ENCODE measurements around the gene EFNA5.

Gene EFNA5

DNA sequence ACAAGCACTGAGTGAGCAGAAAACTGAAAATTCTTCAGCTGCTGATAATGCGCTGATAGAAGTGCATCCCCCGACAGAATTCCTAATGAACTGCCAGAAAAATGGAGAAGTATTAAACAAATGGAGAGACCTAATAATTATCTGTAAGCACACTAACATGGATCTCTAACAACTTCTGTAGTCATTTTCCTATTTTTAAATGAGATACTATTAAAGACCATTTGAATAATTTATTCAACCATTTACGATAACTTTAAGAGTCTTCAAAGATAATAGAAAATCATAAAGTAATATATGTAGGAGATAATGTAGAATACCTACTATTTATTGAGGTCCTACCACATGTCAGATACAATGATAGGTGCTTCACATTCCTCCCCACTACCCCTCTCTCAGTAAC is 72.9 kb downstream of the EFNA5 start:
- Histone ChIP-seq H3K27ac (ENCODE audit: extremely low read depth, low read depth, low read length) (no peak overlapping the region), H3K9me3 (ENCODE audit: control insufficient read depth, insufficient read depth, low read depth, low read length) (no peaks in the 10 kb centered on the region), H3K4me3 (ENCODE audit: low read depth, low read length) (no peak overlapping the region), H3K4me1 (ENCODE audit: control insufficient read depth, insufficient read depth, low read length) (peaks cover 27% of the 10 kb centered on the region), H3K36me3 (ENCODE audit: control insufficient read depth in 2 of 2, insufficient read depth in 1 of 2, low read length in 2 of 2) (no peaks in the 10 kb centered on the region)
- TF ChIP-seq ZNF768 (tag by site-specific recombination; IDR thresholded peaks at IDR 0.05) (no peak), GLIS2 (tag by site-specific recombination; IDR thresholded peaks at IDR 0.05) (no peak), ZNF664 (tag by site-specific recombination; IDR thresholded peaks at IDR 0.05) (peak; percentile 94)
- ChIA-PET POLR2A (no interaction called here), CTCF (no interaction called here)

DNA sequence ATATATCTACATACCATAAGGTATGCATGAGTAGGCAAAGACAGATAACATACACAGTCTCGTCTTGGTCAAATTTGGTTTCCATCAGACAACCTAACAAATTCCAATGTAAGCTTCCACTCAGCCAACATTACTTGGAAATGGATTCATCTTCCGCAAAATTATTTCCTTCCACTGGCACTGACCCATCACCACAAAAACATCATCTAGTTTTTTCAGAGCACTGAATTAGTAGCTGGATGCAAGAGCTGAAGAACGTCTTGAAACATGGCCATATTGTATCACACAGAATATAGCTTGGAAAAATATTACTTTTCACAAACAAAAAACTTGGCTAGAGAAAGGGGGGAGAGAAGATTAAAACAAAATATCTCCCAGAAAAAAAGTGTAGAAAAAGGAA is 73.5 kb downstream of the EFNA5 start:
- Histone ChIP-seq H3K9me3 (ENCODE audit: control insufficient read depth, insufficient read depth, low read depth, low read length) (no peaks in the 10 kb centered on the region), H3K4me3 (ENCODE audit: low read depth, low read length) (no peak overlapping the region), H3K36me3 (ENCODE audit: control insufficient read depth in 2 of 2, insufficient read depth in 1 of 2, low read length in 2 of 2) (no peaks in the 10 kb centered on the region), H3K27ac (ENCODE audit: extremely low read depth, low read depth, low read length) (no peak overlapping the region), H3K4me1 (ENCODE audit: control insufficient read depth, insufficient read depth, low read length) (peaks cover 27% of the 10 kb centered on the region)
- POLR2A ChIA-PET = no interaction called here
- TF ChIP-seq ZNF658 (tag by site-specific recombination; IDR thresholded peaks at IDR 0.05) (no peak), REPIN1 (tag by site-specific recombination; IDR thresholded peaks at IDR 0.05; ENCODE audit: low read depth) (no peak), ZNF302 (tag by site-specific recombination; IDR thresholded peaks at IDR 0.05; ENCODE audit: low read depth) (no peak), KLF17 (tag by site-specific recombination; IDR thresholded peaks at IDR 0.05) (no peak), YY2 (tag by site-specific recombination; IDR thresholded peaks at IDR 0.05) (no peak), SALL2 (tag by site-specific recombination; IDR thresholded peaks at IDR 0.05; ENCODE audit: borderline replicate concordance) (no peak), ZNF449 (tag by site-specific recombination; IDR thresholded peaks at IDR 0.05) (no peak), ZNF221 (tag by site-specific recombination; IDR thresholded peaks at IDR 0.05; ENCODE audit: borderline replicate concordance) (no peak), ZNF555 (tag by site-specific recombination; conservative IDR thresholded peaks at IDR 0.05) (no peak), BCL11A (tag by site-specific recombination; IDR thresholded peaks at IDR 0.05; ENCODE audit: low read depth) (no peak), SP3 (tag by site-specific recombination; IDR thresholded peaks at IDR 0.05) (no peak)
- TF ChIP-seq, protein P1, sequence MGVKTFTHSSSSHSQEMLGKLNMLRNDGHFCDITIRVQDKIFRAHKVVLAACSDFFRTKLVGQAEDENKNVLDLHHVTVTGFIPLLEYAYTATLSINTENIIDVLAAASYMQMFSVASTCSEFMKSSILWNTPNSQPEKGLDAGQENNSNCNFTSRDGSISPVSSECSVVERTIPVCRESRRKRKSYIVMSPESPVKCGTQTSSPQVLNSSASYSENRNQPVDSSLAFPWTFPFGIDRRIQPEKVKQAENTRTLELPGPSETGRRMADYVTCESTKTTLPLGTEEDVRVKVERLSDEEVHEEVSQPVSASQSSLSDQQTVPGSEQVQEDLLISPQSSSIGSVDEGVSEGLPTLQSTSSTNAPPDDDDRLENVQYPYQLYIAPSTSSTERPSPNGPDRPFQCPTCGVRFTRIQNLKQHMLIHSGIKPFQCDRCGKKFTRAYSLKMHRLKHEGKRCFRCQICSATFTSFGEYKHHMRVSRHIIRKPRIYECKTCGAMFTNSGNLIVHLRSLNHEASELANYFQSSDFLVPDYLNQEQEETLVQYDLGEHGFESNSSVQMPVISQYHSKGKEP (tag by site-specific recombination; IDR thresholded peaks at IDR 0.05) = no peak
- CTCF ChIA-PET = no interaction called here

DNA sequence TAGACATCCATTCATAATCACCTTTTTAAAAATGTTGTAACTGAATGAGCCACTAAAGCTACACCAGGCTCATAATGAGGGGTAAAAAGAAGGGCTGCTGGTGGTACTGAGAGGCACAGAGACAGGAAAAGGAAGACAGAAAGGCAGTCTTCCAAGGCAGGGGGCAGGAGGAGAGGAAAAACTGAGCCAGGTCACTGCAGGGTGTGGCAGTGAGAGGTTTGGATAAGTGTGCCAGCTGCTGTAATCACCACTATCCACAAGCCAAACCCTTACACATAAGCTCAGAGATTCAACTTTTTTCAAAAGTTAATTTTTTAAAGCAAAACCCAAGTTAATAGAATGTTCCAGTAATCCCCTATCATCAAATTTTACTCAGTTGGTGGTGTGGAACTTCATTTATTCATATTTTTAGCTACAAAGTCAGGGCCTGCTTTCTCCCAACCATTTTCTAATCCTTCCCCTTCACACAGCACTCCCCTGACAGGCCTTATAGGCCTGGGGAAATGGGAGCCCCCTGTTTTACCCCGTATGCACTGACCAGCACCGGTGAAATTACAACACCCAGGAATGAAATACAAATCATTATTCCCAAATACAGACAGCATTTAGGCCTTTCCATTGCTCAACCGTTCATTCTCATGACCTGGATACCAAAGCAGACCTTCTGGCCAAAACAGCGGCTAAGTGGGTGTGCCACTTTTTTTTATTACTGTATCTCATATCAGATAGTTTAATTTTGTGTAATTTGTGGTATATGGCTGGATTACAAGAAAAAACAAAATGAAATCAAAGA is 76.3 kb downstream of the EFNA5 start:
- Histone ChIP-seq H3K27ac (ENCODE audit: extremely low read depth, low read depth, low read length) (peak overlapping the region; percentile 9; the same call in 1 of the 2 replicates), H3K4me1 (ENCODE audit: control insufficient read depth, insufficient read depth, low read length) (peaks cover 24% of the 10 kb centered on the region), H3K9me3 (ENCODE audit: control insufficient read depth, insufficient read depth, low read depth, low read length) (no peaks in the 10 kb centered on the region), H3K4me3 (ENCODE audit: low read depth, low read length) (no peak overlapping the region), H3K36me3 (ENCODE audit: control insufficient read depth in 2 of 2, insufficient read depth in 1 of 2, low read length in 2 of 2) (no peaks in the 10 kb centered on the region)
- TF ChIP-seq SETDB1 (IDR thresholded peaks at IDR 0.05; ENCODE audit: insufficient read length, low read length) = no peak
- TF ChIP-seq ZNF701 (tag by site-specific recombination; IDR thresholded peaks at IDR 0.05) = no peak
- TF ChIP-seq, protein P2, sequence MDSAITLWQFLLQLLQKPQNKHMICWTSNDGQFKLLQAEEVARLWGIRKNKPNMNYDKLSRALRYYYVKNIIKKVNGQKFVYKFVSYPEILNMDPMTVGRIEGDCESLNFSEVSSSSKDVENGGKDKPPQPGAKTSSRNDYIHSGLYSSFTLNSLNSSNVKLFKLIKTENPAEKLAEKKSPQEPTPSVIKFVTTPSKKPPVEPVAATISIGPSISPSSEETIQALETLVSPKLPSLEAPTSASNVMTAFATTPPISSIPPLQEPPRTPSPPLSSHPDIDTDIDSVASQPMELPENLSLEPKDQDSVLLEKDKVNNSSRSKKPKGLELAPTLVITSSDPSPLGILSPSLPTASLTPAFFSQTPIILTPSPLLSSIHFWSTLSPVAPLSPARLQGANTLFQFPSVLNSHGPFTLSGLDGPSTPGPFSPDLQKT (IDR thresholded peaks at IDR 0.05; ENCODE audit: borderline replicate concordance, low read depth, low read length) = no peak
- no peak for TF ChIP-seq ZNF610 (tag by site-specific recombination; IDR thresholded peaks at IDR 0.05; ENCODE audit: borderline replicate concordance)
- TF ChIP-seq ZBTB21 (tag by site-specific recombination; IDR thresholded peaks at IDR 0.05) = no peak
- TF ChIP-seq ZNF530 (tag by site-specific recombination; IDR thresholded peaks at IDR 0.05; ENCODE audit: low read depth) = no peak
- no peak for TF ChIP-seq ZNF366 (tag by site-specific recombination; conservative IDR thresholded peaks at IDR 0.05)
- TF ChIP-seq, protein P3, sequence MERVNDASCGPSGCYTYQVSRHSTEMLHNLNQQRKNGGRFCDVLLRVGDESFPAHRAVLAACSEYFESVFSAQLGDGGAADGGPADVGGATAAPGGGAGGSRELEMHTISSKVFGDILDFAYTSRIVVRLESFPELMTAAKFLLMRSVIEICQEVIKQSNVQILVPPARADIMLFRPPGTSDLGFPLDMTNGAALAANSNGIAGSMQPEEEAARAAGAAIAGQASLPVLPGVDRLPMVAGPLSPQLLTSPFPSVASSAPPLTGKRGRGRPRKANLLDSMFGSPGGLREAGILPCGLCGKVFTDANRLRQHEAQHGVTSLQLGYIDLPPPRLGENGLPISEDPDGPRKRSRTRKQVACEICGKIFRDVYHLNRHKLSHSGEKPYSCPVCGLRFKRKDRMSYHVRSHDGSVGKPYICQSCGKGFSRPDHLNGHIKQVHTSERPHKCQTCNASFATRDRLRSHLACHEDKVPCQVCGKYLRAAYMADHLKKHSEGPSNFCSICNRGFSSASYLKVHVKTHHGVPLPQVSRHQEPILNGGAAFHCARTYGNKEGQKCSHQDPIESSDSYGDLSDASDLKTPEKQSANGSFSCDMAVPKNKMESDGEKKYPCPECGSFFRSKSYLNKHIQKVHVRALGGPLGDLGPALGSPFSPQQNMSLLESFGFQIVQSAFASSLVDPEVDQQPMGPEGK (tag by site-specific recombination; IDR thresholded peaks at IDR 0.05) = no peak
- TF ChIP-seq ZNF169 (tag by site-specific recombination; IDR thresholded peaks at IDR 0.05) = no peak
- ChIA-PET CTCF (interaction anchor here (0.6 kb wide), 1 partner anchor 80 kb away, joined by 3 read pairs; no protein-coding TSS in a partner anchor), POLR2A (no interaction called here)

All from HEK293 (cell line).